H1 (cell line): Measurements from ENCODE around the gene VPS9D1. TPM values are rescaled to one million over a fixed set of nuclear protein-coding genes. Genes with fewer than 3 reads are reported as not detected.

Source experiments
- CTCF ChIA-PET: fragments of 300-600 bp; sonication (Branson Sonifier 250); formaldehyde crosslinking; loops from one replicate; lab custom pipeline; 2021; ENCODE audit not compliant: partially characterized antibody; lab: Charles Lee
- POLR2A ChIA-PET: fragments of 300-600 bp; sonication (Branson Sonifier 250); formaldehyde crosslinking; loops from one replicate; lab custom pipeline; 2021; ENCODE audit warnings: inconsistent platforms; ENCODE audit not compliant: partially characterized antibody; lab: Charles Lee
- DNase-seq, 2 experiments: peaks; one replicate each; pipeline versions ENCODE4 v3.0.0 to v3.0.0-alpha.2; 2010 to 2022; ENCODE audit warnings: low spot score in 2 of 2, low read depth in 1 of 2, mixed read lengths in 1 of 2
- FAIRE-seq: peaks from 2 replicates; lab custom pipeline; 2011; peaks lifted over from hg19 to GRCh38; lab: Jason Lieb, UNC
- H2AFZ ChIP-seq: 2 replicates; pipeline ENCODE4 v1.8.1; 2012; ENCODE audit warnings: low read length, inconsistent platforms
- H2AK5ac ChIP-seq: 2 replicates; pipeline ENCODE4 v1.6.1; 2013; ENCODE audit warnings: low read depth, low read length
- H2BK120ac ChIP-seq: replicated peaks from 2 replicates; pipeline ENCODE3; 2013; ENCODE audit warnings: low read depth, low read length, inconsistent platforms
- H2BK12ac ChIP-seq: 2 replicates; pipeline ENCODE4 v1.6.1; 2013; ENCODE audit warnings: low read depth, low read length
- H2BK15ac ChIP-seq: 2 replicates; pipeline ENCODE4 v1.6.1; 2013; ENCODE audit warnings: low read length
- H2BK20ac ChIP-seq: 2 replicates; pipeline ENCODE4 v1.6.1; 2013; ENCODE audit warnings: low read length
- H2BK5ac ChIP-seq: 2 replicates; pipeline ENCODE4 v1.6.1; 2013; ENCODE audit warnings: low read depth, low read length
- H3K14ac ChIP-seq: 2 replicates; pipeline ENCODE4 v1.6.1; 2013; ENCODE audit warnings: inconsistent platforms; ENCODE audit not compliant: insufficient read length
- H3K18ac ChIP-seq: 2 replicates; pipeline ENCODE4 v1.6.1; 2013; ENCODE audit warnings: low read length; ENCODE audit errors: extremely low read depth
- H3K23ac ChIP-seq: 2 replicates; pipeline ENCODE4 v1.6.1; 2013; ENCODE audit warnings: inconsistent platforms; ENCODE audit not compliant: insufficient read length
- H3K23me2 ChIP-seq: 2 replicates; pipeline ENCODE4 v1.6.1; 2013; ENCODE audit warnings: low read depth, low read length
- H3K27ac ChIP-seq: 2 replicates; pipeline ENCODE4 v1.6.1; 2011; ENCODE audit warnings: low read depth, low read length, inconsistent platforms
- H3K27me3 ChIP-seq, 4 experiments: replicated peaks in 1 of 4; 1 replicate in 1 of 4; 2 replicates in 3 of 4; pipeline versions ENCODE4 v1.6.1 to v1.8.1; 2011 to 2013; ENCODE audit warnings: low read length in 3 of 4, mild to moderate bottlenecking in 3 of 4, inconsistent platforms in 2 of 4, mixed read lengths in 2 of 4, moderate library complexity in 1 of 4; ENCODE audit not compliant: control insufficient read depth in 3 of 4, insufficient read depth in 3 of 4; ENCODE audit errors: extremely low read depth in 1 of 4
- H3K36me3 ChIP-seq, 4 experiments: 2 replicates each; pipeline versions ENCODE4 v1.6.1 to v1.8.1; 2011 to 2013; ENCODE audit warnings: mild to moderate bottlenecking in 4 of 4, low read length in 3 of 4, moderate library complexity in 2 of 4, control low read depth in 1 of 4, inconsistent platforms in 1 of 4; ENCODE audit not compliant: insufficient read depth in 4 of 4, control insufficient read depth in 2 of 4
- H3K4ac ChIP-seq: replicated peaks from 2 replicates; pipeline ENCODE3; 2013; ENCODE audit warnings: low read length, low read depth, mixed read lengths, inconsistent platforms; ENCODE audit not compliant: insufficient read length
- H3K4me1 ChIP-seq, 4 experiments: replicated peaks in 1 of 4; 1 replicate in 1 of 4; 2 replicates in 3 of 4; pipeline versions ENCODE4 v1.6.1 to v1.8.1; 2011 to 2013; ENCODE audit warnings: low read length in 3 of 4, inconsistent platforms in 2 of 4, mixed read lengths in 1 of 4; ENCODE audit not compliant: insufficient read depth in 4 of 4, control insufficient read depth in 3 of 4
- H3K4me2 ChIP-seq, 2 experiments: 2 replicates each; pipeline versions ENCODE4 v1.6.1 to v1.8.1; 2011 to 2013; ENCODE audit warnings: low read depth in 2 of 2, low read length in 2 of 2, control low read depth in 1 of 2, inconsistent platforms in 1 of 2, mild to moderate bottlenecking in 1 of 2; ENCODE audit not compliant: insufficient read depth in 1 of 2
- H3K4me3 ChIP-seq, 4 experiments: fragments of 200-600, 300-600 bp in 1 of 4; sonication (generic), shearing (Covaris generic), sonication (Bioruptor Twin) in 1 of 4; 2 replicates each; pipeline versions ENCODE4 v1.5.1 to v1.8.1; 2011 to 2016; ENCODE audit warnings: low read length in 4 of 4, low read depth in 3 of 4, control low read depth in 2 of 4, inconsistent platforms in 2 of 4, mild to moderate bottlenecking in 2 of 4, mixed read lengths in 1 of 4, moderate library complexity in 1 of 4; ENCODE audit not compliant: insufficient read depth in 2 of 4; ENCODE audit errors: extremely low read depth in 1 of 4
- H3K56ac ChIP-seq: replicated peaks from 2 replicates; pipeline ENCODE3; 2013; ENCODE audit warnings: low read depth, mild to moderate bottlenecking, mixed read lengths, low read length, inconsistent platforms; ENCODE audit not compliant: insufficient read length
- H3K79me1 ChIP-seq: 2 replicates; pipeline ENCODE4 v1.6.1; 2013; ENCODE audit warnings: low read depth, low read length, control low read depth
- H3K79me2 ChIP-seq, 2 experiments: 2 replicates each; pipeline versions ENCODE4 v1.6.1 to v1.8.1; 2012 to 2013; ENCODE audit warnings: low read length in 2 of 2, mild to moderate bottlenecking in 2 of 2, inconsistent platforms in 1 of 2; ENCODE audit not compliant: insufficient read depth in 2 of 2, control insufficient read depth in 1 of 2
- H3K9ac ChIP-seq, 4 experiments: replicated peaks in 1 of 4; 1 replicate in 1 of 4; 2 replicates in 3 of 4; pipeline versions ENCODE4 v1.6.1 to v1.8.1; 2011 to 2013; ENCODE audit warnings: low read depth in 3 of 4, low read length in 3 of 4, control low read depth in 2 of 4, mild to moderate bottlenecking in 2 of 4, moderate library complexity in 2 of 4, inconsistent platforms in 1 of 4; ENCODE audit errors: extremely low read depth in 1 of 4
- H3K9me3 ChIP-seq, 2 experiments: 2 replicates each; pipeline versions ENCODE4 v1.6.1 to v1.8.1; 2012 to 2013; ENCODE audit warnings: mild to moderate bottlenecking in 2 of 2, moderate library complexity in 2 of 2, control low read depth in 1 of 2, inconsistent platforms in 1 of 2, low read depth in 1 of 2, low read length in 1 of 2, mixed read lengths in 1 of 2; ENCODE audit not compliant: insufficient read depth in 2 of 2
- H4K20me1 ChIP-seq, 2 experiments: replicated peaks in 1 of 2; 2 replicates each; pipeline versions ENCODE3 to v1.8.1; 2011 to 2013; ENCODE audit warnings: inconsistent platforms in 2 of 2, low read length in 2 of 2, mild to moderate bottlenecking in 1 of 2; ENCODE audit not compliant: insufficient read depth in 2 of 2, control insufficient read depth in 1 of 2
- H4K5ac ChIP-seq: 2 replicates; pipeline ENCODE4 v1.6.1; 2013; ENCODE audit warnings: low read length, low read depth, mixed read lengths, inconsistent platforms; ENCODE audit not compliant: insufficient read length
- H4K8ac ChIP-seq: 2 replicates; pipeline ENCODE4 v1.8.0; 2013; ENCODE audit warnings: mild to moderate bottlenecking, moderate library complexity, low read length, inconsistent platforms; ENCODE audit not compliant: insufficient read depth; ENCODE audit errors: extremely low read depth
- H4K91ac ChIP-seq: replicated peaks from 2 replicates; pipeline ENCODE3; 2013; ENCODE audit warnings: low read length, mixed read lengths, inconsistent platforms; ENCODE audit not compliant: insufficient read length
- EP300 ChIP-seq, 2 experiments: IDR thresholded peaks; 1 replicate in 1 of 2; 2 replicates in 1 of 2; pipeline ENCODE4 v1.6.1; 2011 to 2012; ENCODE audit warnings: low read depth in 2 of 2, low read length in 2 of 2, mild to moderate bottlenecking in 2 of 2, borderline replicate concordance in 1 of 2, inconsistent platforms in 1 of 2, moderate library complexity in 1 of 2
- GABPA ChIP-seq: IDR thresholded peaks from 2 replicates; pipeline ENCODE4 v1.6.1; 2011; ENCODE audit warnings: mild to moderate bottlenecking, low read length, moderate library complexity, borderline replicate concordance; ENCODE audit not compliant: insufficient read depth
- MAX ChIP-seq: IDR thresholded peaks from 2 replicates; pipeline ENCODE4 v1.6.1; 2012; ENCODE audit warnings: inconsistent platforms
- RAD21 ChIP-seq, 2 experiments: IDR thresholded peaks in 1 of 2; conservative IDR thresholded peaks in 1 of 2; 2 replicates each; pipeline ENCODE4 v1.6.1; 2011; ENCODE audit warnings: low read depth in 2 of 2, low read length in 2 of 2, improper control_type of control experiment in 1 of 2, inconsistent platforms in 1 of 2, mild to moderate bottlenecking in 1 of 2, moderate library complexity in 1 of 2
- WGBS, 2 experiments: shearing (Covaris generic) in 1 of 2; methylation state at CpG; one replicate each; pipeline versions ENCODE4 v1.1.6 to v1.1.7; 2013 to 2015; ENCODE audit warnings: low lambda C conversion rate in 2 of 2, mixed read lengths in 2 of 2, inconsistent platforms in 1 of 2, low coverage in 1 of 2, missing lambda C conversion rate in 1 of 2; ENCODE audit not compliant: insufficient replicate concordance in 2 of 2, insufficient coverage in 1 of 2, insufficient read length in 1 of 2; ENCODE audit errors: extremely low coverage in 1 of 2, missing lambda C conversion rate in 1 of 2; 5-methylcytosine and 5-hydroxymethylcytosine counted together
- polyA plus RNA-seq, 7 experiments: library from polyadenylated mRNA; depleted of rRNA in 3 of 7; stranded (reverse) in 5 of 7; unstranded in 2 of 7; fragments of >200 nt in 5 of 7; fragments of 200-250 nt in 2 of 7; gene quantifications; 1 replicate in 5 of 7; 2 replicates in 1 of 7; 4 replicates in 1 of 7; pipeline versions ENCODE4 v1.2.1 to v1.2.3, GENCODE V29; 2011 to 2013; ENCODE audit warnings: missing spikeins in 2 of 7, mixed read lengths in 2 of 7
- total RNA-seq: library from RNA; stranded (reverse); fragmentation: NEBNext Ultra II Directional; extraction: Animal tissue kit (Norgen Biotek cat#: 25700); gene quantifications from 2 replicates; pipeline ENCODE4 v1.2.1, GENCODE V29; 2021

The VPS9D1 gene
- total and polyA plus RNA-seq, 2 of the 8 experiments (the other 6 are each of a cell fraction or from before 2014, with no cell fraction given): 2.9 to 5.4 TPM

DNA sequence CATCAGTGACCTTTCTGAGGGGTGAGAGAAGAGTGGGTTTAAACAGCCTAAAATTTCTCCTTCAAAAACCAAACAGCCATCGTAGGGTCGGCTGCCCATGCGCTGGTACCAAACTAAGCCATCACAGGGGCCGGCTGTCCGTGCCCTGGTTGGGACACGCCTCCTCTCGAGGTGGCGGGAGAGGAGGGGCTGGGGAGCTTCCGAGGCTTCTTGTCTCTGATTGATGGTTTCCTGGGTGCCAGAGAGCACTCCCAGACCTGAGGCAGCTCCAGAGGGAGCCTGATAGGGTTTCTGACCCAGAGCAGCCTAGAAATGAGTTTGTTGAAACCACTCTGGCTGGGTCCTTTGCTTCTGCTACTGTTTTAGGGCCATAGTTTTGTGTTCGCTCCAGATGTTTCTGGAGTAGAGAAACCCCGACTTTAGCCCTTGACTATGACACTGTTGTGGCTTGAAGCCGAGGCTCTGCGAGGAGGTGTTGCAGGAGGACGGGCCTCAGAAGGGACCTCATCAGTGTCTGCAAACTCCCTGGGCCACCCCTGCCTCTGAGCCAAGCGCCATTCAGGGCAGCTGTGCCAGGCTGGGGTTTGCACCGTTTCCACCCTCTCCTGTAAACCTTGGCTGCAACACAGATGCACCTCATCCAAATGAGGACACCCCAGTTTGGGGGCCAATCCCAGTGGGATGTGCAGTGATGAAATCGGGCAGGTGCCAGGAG, 6.9 kb upstream of the VPS9D1 start:
- Histone ChIP-seq H2BK120ac (no peak overlapping the region), H2BK20ac (no peak overlapping the region), H3K79me2 (no peaks in the 10 kb centered on the region), H2BK12ac (no peak overlapping the region), H3K14ac (no peak overlapping the region), H3K56ac (no peak overlapping the region), H4K5ac (no peak overlapping the region), H3K4ac (no peak overlapping the region), H3K4me3 (no peak overlapping the region), H3K9ac (no peak overlapping the region), H2BK15ac (no peak overlapping the region), H3K4me2 (no peak overlapping the region), H3K9me3 (no peaks in the 10 kb centered on the region), H3K23me2 (no peaks in the 10 kb centered on the region), H3K36me3 (no peaks in the 10 kb centered on the region; a peak in 1 of 8 replicates), H3K27ac (no peak overlapping the region), H3K27me3 (peaks cover 4 to 28% (median 21%) of the 10 kb centered on the region in 4 experiments), H2AK5ac (no peak overlapping the region), H2AFZ (no peak overlapping the region), H4K8ac (no peak overlapping the region), H3K18ac (no peak overlapping the region), H4K20me1 (peaks cover 11 to 22% of the 10 kb centered on the region in 2 experiments), H3K79me1 (no peaks in the 10 kb centered on the region), H3K4me1 (peaks cover 0 to 12% (median 6%) of the 10 kb centered on the region in 4 experiments; a peak in 6 of 7 replicates), H4K91ac (no peak overlapping the region), H2BK5ac (no peak overlapping the region), H3K23ac (no peak overlapping the region)
- ChIA-PET CTCF (interaction anchor here (0.6 to 1.4 kb wide), 3 partner anchors 20 to 73 kb away, joined by 3 to 4 read pairs (median 3); no protein-coding TSS in a partner anchor), POLR2A (interaction anchor here (0.6 to 16.1 kb wide), 4 partner anchors 15 to 133 kb away, joined by 3 to 193 read pairs (median 3); no protein-coding TSS in a partner anchor)
- TF ChIP-seq RAD21 (IDR thresholded peaks at IDR 0.05 in 1 of 2, conservative IDR thresholded peaks at IDR 0.05 in 1 of 2; ENCODE audit: low read depth in 2 of 2, low read length in 2 of 2): no peak
- no peak for TF ChIP-seq GABPA
- TF ChIP-seq EP300 (IDR thresholded peaks at IDR 0.05; ENCODE audit: borderline replicate concordance in 1 of 2, low read depth in 2 of 2, low read length in 2 of 2): no peak
- 0 out of 2 replicates have a peak, but pooled peaks have one; percentile 12 for TF ChIP-seq MAX
- FAIRE-seq: no peak
- WGBS, 2 experiments: 83% methylated on average over 17 of the region's 17 CpGs; no CpG with 5 or more reads in 1 of the 2 experiments
- DNase-seq: no peak
